DOHH2 (cell line): ENCODE data around the gene LYPD6.
A peak's percentile ranks its signal among the peaks of the same experiment; 100 is the strongest.
"Not testable (repeated sequence)": the region's sequence is repeated elsewhere in the genome, so short reads cannot be mapped to it uniquely, and the experiment has no call there.

Experiments
- H3F3A ChIP-seq: fragments of 200-600 bp; sonication (generic), shearing (Covaris generic); 2 replicates; pipeline ENCODE4 v1.6.0; 2016; ENCODE audit warnings: antibody characterized with exemption, mild to moderate bottlenecking; ENCODE audit not compliant: control insufficient read depth, insufficient read depth
- H3K27ac ChIP-seq: fragments of 200-600 bp; sonication (generic); 2 replicates; pipeline ENCODE4 v1.5.1; 2014; ENCODE audit warnings: low read depth, mild to moderate bottlenecking, low read length, moderate library complexity
- H3K27me3 ChIP-seq: fragments of 200-600 bp; sonication (generic); 2 replicates; pipeline ENCODE4 v1.6.1; 2014; ENCODE audit warnings: mild to moderate bottlenecking, low read length, mixed read lengths; ENCODE audit not compliant: control insufficient read depth
- H3K36me3 ChIP-seq: fragments of 200-600 bp; sonication (generic); 2 replicates; pipeline ENCODE4 v1.6.1; 2014; ENCODE audit warnings: mild to moderate bottlenecking, low read length, moderate library complexity, mixed read lengths; ENCODE audit not compliant: control insufficient read depth
- H3K4me1 ChIP-seq: fragments of 200-600 bp; sonication (generic); 2 replicates; pipeline ENCODE4 v1.6.1; 2014; ENCODE audit warnings: mild to moderate bottlenecking, low read length, mixed read lengths; ENCODE audit not compliant: control insufficient read depth
- H3K4me2 ChIP-seq: fragments of 200-600 bp; sonication (generic); 2 replicates; pipeline ENCODE4 v1.6.0; 2014; ENCODE audit warnings: mild to moderate bottlenecking, low read length, moderate library complexity
- H3K4me3 ChIP-seq: fragments of 200-600 bp; sonication (generic); 2 replicates; pipeline ENCODE4 v1.5.1; 2014; ENCODE audit warnings: mild to moderate bottlenecking, low read length, mixed read lengths
- H3K79me2 ChIP-seq: fragments of 200-600 bp; sonication (generic); 2 replicates; pipeline ENCODE4 v1.6.1; 2014; ENCODE audit warnings: mild to moderate bottlenecking, low read length, mixed read lengths; ENCODE audit not compliant: control insufficient read depth
- H3K9me2 ChIP-seq: fragments of 200-600 bp; sonication (generic); replicated peaks from 2 replicates; pipeline ENCODE4 v1.6.1; 2014; ENCODE audit warnings: mild to moderate bottlenecking, low read length, mixed read lengths; ENCODE audit not compliant: control insufficient read depth
- H3K9me3 ChIP-seq: fragments of 200-600 bp; sonication (generic); 2 replicates; pipeline ENCODE4 v1.6.1; 2014; ENCODE audit warnings: antibody characterized with exemption, low read length, mixed read lengths; ENCODE audit not compliant: control insufficient read depth, insufficient read depth
- H4K20me1 ChIP-seq: fragments of 200-600 bp; sonication (generic); 2 replicates; pipeline ENCODE4 v1.6.0; 2014; ENCODE audit warnings: low read depth, mild to moderate bottlenecking, antibody characterized with exemption, low read length, moderate library complexity; ENCODE audit not compliant: control insufficient read depth, insufficient read depth
- CTCF ChIP-seq: fragments of 200-600 bp; sonication (generic); IDR thresholded peaks from one replicate; pipeline ENCODE4 v1.5.1; 2014; ENCODE audit warnings: antibody characterized with exemption, mild to moderate bottlenecking, low read depth, low read length; ENCODE audit not compliant: poor library complexity, severe bottlenecking
- EZH2phosphoT487 ChIP-seq: fragments of 200-600 bp; sonication (generic); IDR thresholded peaks from 2 replicates; pipeline ENCODE4 v1.6.1; 2017; ENCODE audit warnings: borderline replicate concordance, mild to moderate bottlenecking, antibody characterized with exemption, low read length, moderate library complexity, mixed read lengths

LYPD6 gene

GRCh38 chr2:149315461-149315860 is 14.9 kb upstream of the LYPD6 start:
- Histone ChIP-seq H3K36me3 (no peaks in the 10 kb centered on the region), H3K27me3 (peaks cover 4% of the 10 kb centered on the region; the same call in 1 of the 2 replicates), H4K20me1 (no peaks in the 10 kb centered on the region), H3K9me3 (0 out of 2 replicates have a peak, but pooled peaks cover 3% of the 10 kb centered on the region), H3K4me2 (no peak overlapping the region), H3K79me2 (no peaks in the 10 kb centered on the region), H3F3A (no peaks in the 10 kb centered on the region), H3K27ac (no peak overlapping the region), H3K9me2 (no peaks in the 10 kb centered on the region), H3K4me3 (no peak overlapping the region), H3K4me1 (0 out of 2 replicates have a peak, but pooled peaks cover 2% of the 10 kb centered on the region)
- TF ChIP-seq EZH2phosphoT487 (no peak), CTCF (no peak)

GRCh38 chr2:149318566-149318965 is 11.8 kb upstream of the LYPD6 start:
- not testable (repeated sequence) for H3K79me2 ChIP-seq

GRCh38 chr2:149320362-149320761 is 10.0 kb upstream of the LYPD6 start:
- H3K4me1 ChIP-seq = no peaks in the 10 kb centered on the region
- no peaks in the 10 kb centered on the region for H3F3A ChIP-seq
- no peaks in the 10 kb centered on the region for H4K20me1 ChIP-seq
- H3K9me2 ChIP-seq = no peaks in the 10 kb centered on the region; the same call in 1 of the 2 replicates
- H3K9me3 ChIP-seq = 0 out of 2 replicates have a peak, but pooled peaks cover 5% of the 10 kb centered on the region
- H3K4me2 ChIP-seq = no peak overlapping the region
- no peak for TF ChIP-seq CTCF
- no peak for TF ChIP-seq EZH2phosphoT487
- no peaks in the 10 kb centered on the region for H3K79me2 ChIP-seq
- no peaks in the 10 kb centered on the region; the same call in 1 of the 2 replicates for H3K27me3 ChIP-seq
- no peaks in the 10 kb centered on the region for H3K36me3 ChIP-seq
- H3K4me3 ChIP-seq = no peak overlapping the region
- no peak overlapping the region for H3K27ac ChIP-seq

More at GRCh38 chr2:149318566-149318965, 11.8 kb upstream of the LYPD6 start:
- H3K4me3 ChIP-seq, H3K27me3 ChIP-seq, H3K36me3 ChIP-seq, H3K4me1 ChIP-seq, H3K27ac ChIP-seq, H3K9me3 ChIP-seq, H3F3A ChIP-seq, H4K20me1 ChIP-seq, H3K9me2 ChIP-seq, H3K4me2 ChIP-seq: not testable (repeated sequence)

GRCh38 chr2:149329068-149329467 is 1.3 kb upstream of the LYPD6 start:
- Histone ChIP-seq H3K4me1 (peaks cover 10% of the 10 kb centered on the region), H4K20me1 (no peaks in the 10 kb centered on the region), H3K27me3 (peaks cover 34% of the 10 kb centered on the region), H3K36me3 (no peaks in the 10 kb centered on the region), H3K79me2 (no peaks in the 10 kb centered on the region), H3F3A (no peaks in the 10 kb centered on the region), H3K9me2 (no peaks in the 10 kb centered on the region; the same call in 1 of the 2 replicates), H3K4me2 (peak overlapping the region; percentile 69), H3K4me3 (no peak overlapping the region), H3K9me3 (no peaks in the 10 kb centered on the region), H3K27ac (no peak overlapping the region)
- TF ChIP-seq CTCF (peak; percentile 63), EZH2phosphoT487 (no peak)
